Activated CD8-positive, alpha-beta T cell treated with anti-CD3 and anti-CD28 coated beads for 36 hours (primary cell): ENCODE measurements around the gene GPR42. TPM values are rescaled to one million over a fixed set of nuclear protein-coding genes. Genes with fewer than 3 reads are reported as not detected.
"Not testable (repeated sequence)": the region's sequence is repeated elsewhere in the genome, so short reads cannot be mapped to it uniquely, and the experiment has no call there.

Experiments
- ATAC-seq: fragments of 200-7000 bp; cut with Tn5 transposase; one replicate; pipeline ENCODE4 v1.10.0; 2021; ENCODE audit warnings: mild to moderate bottlenecking, moderate library complexity
- CTCF ChIA-PET: fragments of 350-600 bp; sonication (Branson Sonifier 250); formaldehyde crosslinking; loops from one replicate; lab custom pipeline; 2021; ENCODE audit warnings: antibody characterized with exemption; lab: Charles Lee
- POLR2A ChIA-PET: fragments of 350-600 bp; sonication (Branson Sonifier 250); formaldehyde crosslinking; loops from one replicate; lab custom pipeline; 2021; ENCODE audit warnings: antibody characterized with exemption; lab: Charles Lee
- DNase-seq: peaks from one replicate; pipeline ENCODE4 v3.0.0-alpha.2; 2020
- H3K27ac Mint-ChIP-seq: one replicate; pipeline ENCODE4 v1.8.0; 2021; ENCODE audit warnings: mild to moderate bottlenecking, mixed read lengths
- H3K27me3 Mint-ChIP-seq: one replicate; pipeline ENCODE4 v1.8.0; 2021; ENCODE audit warnings: mixed read lengths
- H3K36me3 Mint-ChIP-seq: one replicate; pipeline ENCODE4 v1.8.0; 2021; ENCODE audit warnings: low read depth, mixed read lengths
- H3K4me1 Mint-ChIP-seq: one replicate; pipeline ENCODE4 v1.8.0; 2021; ENCODE audit warnings: low read depth, mixed read lengths
- H3K4me3 Mint-ChIP-seq: one replicate; pipeline ENCODE4 v1.8.0; 2021; ENCODE audit warnings: mild to moderate bottlenecking, moderate library complexity, mixed read lengths
- H3K9me3 Mint-ChIP-seq: one replicate; pipeline ENCODE4 v1.8.0; 2021; ENCODE audit warnings: mixed read lengths
- CTCF ChIP-seq: fragments of 200-600 bp; IDR thresholded peaks from one replicate; pipeline ENCODE4 v1.8.0; 2022; ENCODE audit warnings: antibody characterized with exemption, mild to moderate bottlenecking
- intact Hi-C: fragments of 100-400 bp; cut with micrococcal nuclease; formaldehyde crosslinking; loops from one replicate; pipeline ENCODE4 v1.10.0; 2022
- total RNA-seq, 2 experiments: library from RNA; stranded (reverse); gene quantifications; one replicate each; pipeline ENCODE4 v1.2.3, GENCODE V29; 2021

The GPR42 gene
- total RNA-seq, 2 experiments from 2014 or later: 0.18 to 0.56 TPM

GRCh38 chr19:35369522-35369921 lies 1.3 kb upstream of the GPR42 start:
- Mint-ChIP-seq H3K9me3 (no peaks in the 10 kb centered on the region), H3K27ac (no peak overlapping the region), H3K4me1 (peaks cover 6% of the 10 kb centered on the region), H3K27me3 (peaks cover 3% of the 10 kb centered on the region), H3K36me3 (no peaks in the 10 kb centered on the region), H3K4me3 (no peak overlapping the region)
- intact Hi-C loops: no loop called here
- DNase-seq: no peak
- ChIA-PET POLR2A (no interaction called here), CTCF (no interaction called here)
- ATAC-seq: no peak
- no peak for TF ChIP-seq CTCF

- H3K36me3 Mint-ChIP-seq: no peaks in the 10 kb centered on the region
- H3K4me3 Mint-ChIP-seq: no peak overlapping the region
- no peak for DNase-seq
- CTCF ChIA-PET: interaction anchor here (1.0 kb wide), 1 partner anchor 15 kb away, joined by 3 read pairs; the partner anchor contains the start of gene FFAR3
- no peaks in the 10 kb centered on the region for H3K9me3 Mint-ChIP-seq
- POLR2A ChIA-PET: interaction anchor here (1.2 kb wide), 1 partner anchor 18 kb away, joined by 3 read pairs; no protein-coding TSS in a partner anchor
- peaks cover 4% of the 10 kb centered on the region for H3K27me3 Mint-ChIP-seq
- no peak for ATAC-seq
- intact Hi-C loops: no loop called here
- H3K27ac Mint-ChIP-seq: no peak overlapping the region
- H3K4me1 Mint-ChIP-seq: peaks cover 21% of the 10 kb centered on the region
- no peak for TF ChIP-seq CTCF
Measured at GRCh38 chr19:35373492-35373891, 2.6 kb downstream of the GPR42 start.

GRCh38 chr19:35374031-35374430 lies 3.2 kb downstream of the GPR42 start:
- not testable (repeated sequence) for ATAC-seq

GRCh38 chr19:35375505-35376307 lies 4.8 kb downstream of the GPR42 start:
- ATAC-seq (no peak), DNase-seq (no peak)
- ChIA-PET POLR2A (no interaction called here), CTCF (interaction anchor here (1.1 to 2.2 kb wide), 4 partner anchors 23 to 134 kb away, joined by 4 to 7 read pairs (median 4); no protein-coding TSS in a partner anchor)
- Mint-ChIP-seq H3K27me3 (peaks cover 4% of the 10 kb centered on the region), H3K4me3 (no peak overlapping the region), H3K27ac (no peak overlapping the region), H3K36me3 (no peaks in the 10 kb centered on the region), H3K4me1 (peaks cover 21% of the 10 kb centered on the region), H3K9me3 (no peaks in the 10 kb centered on the region)
- no peak for TF ChIP-seq CTCF
- intact Hi-C loops: no loop called here

More at GRCh38 chr19:35374031-35374430, 3.2 kb downstream of the GPR42 start:
- H3K4me3 Mint-ChIP-seq, H3K36me3 Mint-ChIP-seq, intact Hi-C loops, H3K27ac Mint-ChIP-seq, DNase-seq, H3K27me3 Mint-ChIP-seq, H3K9me3 Mint-ChIP-seq: not testable (repeated sequence)
- ChIA-PET CTCF (interaction anchor here (1.0 to 2.2 kb wide), 4 partner anchors 16 to 136 kb away, joined by 3 to 7 read pairs (median 4); partner anchors contain the start of genes FFAR1 and FFAR3), POLR2A (interaction anchor here (1.2 kb wide), 1 partner anchor 19 kb away, joined by 3 read pairs; no protein-coding TSS in a partner anchor)
- H3K4me1 Mint-ChIP-seq: peaks cover 21% of the 10 kb centered on the region
- peak; percentile 18 for TF ChIP-seq CTCF

- Mint-ChIP-seq H3K4me3 (no peak overlapping the region), H3K27ac (no peak overlapping the region), H3K4me1 (peaks cover 21% of the 10 kb centered on the region), H3K36me3 (no peaks in the 10 kb centered on the region), H3K27me3 (peaks cover 9% of the 10 kb centered on the region), H3K9me3 (no peaks in the 10 kb centered on the region)
- no peak for TF ChIP-seq CTCF
- ATAC-seq (no peak), DNase-seq (no peak)
- intact Hi-C loops: no loop called here
- ChIA-PET CTCF (interaction anchor here (1.0 to 1.1 kb wide), 2 partner anchors 20 to 79 kb away, joined by 3 read pairs; no protein-coding TSS in a partner anchor), POLR2A (no interaction called here)
Measured at GRCh38 chr19:35377656-35378055, 6.8 kb downstream of the GPR42 start.
